DOHH2 (cell line): ENCODE measurements around the gene HERC2.
"Not testable (repeated sequence)": the region's sequence is repeated elsewhere in the genome, so short reads cannot be mapped to it uniquely, and the experiment has no call there.

Experiments
- H3F3A ChIP-seq: fragments of 200-600 bp; sonication (generic), shearing (Covaris generic); 2 replicates; pipeline ENCODE4 v1.6.0; 2016; ENCODE audit warnings: antibody characterized with exemption, mild to moderate bottlenecking; ENCODE audit not compliant: control insufficient read depth, insufficient read depth
- H3K27ac ChIP-seq: fragments of 200-600 bp; sonication (generic); 2 replicates; pipeline ENCODE4 v1.5.1; 2014; ENCODE audit warnings: low read depth, mild to moderate bottlenecking, low read length, moderate library complexity
- H3K27me3 ChIP-seq: fragments of 200-600 bp; sonication (generic); 2 replicates; pipeline ENCODE4 v1.6.1; 2014; ENCODE audit warnings: mild to moderate bottlenecking, low read length, mixed read lengths; ENCODE audit not compliant: control insufficient read depth
- H3K36me3 ChIP-seq: fragments of 200-600 bp; sonication (generic); 2 replicates; pipeline ENCODE4 v1.6.1; 2014; ENCODE audit warnings: mild to moderate bottlenecking, low read length, moderate library complexity, mixed read lengths; ENCODE audit not compliant: control insufficient read depth
- H3K4me1 ChIP-seq: fragments of 200-600 bp; sonication (generic); 2 replicates; pipeline ENCODE4 v1.6.1; 2014; ENCODE audit warnings: mild to moderate bottlenecking, low read length, mixed read lengths; ENCODE audit not compliant: control insufficient read depth
- H3K4me2 ChIP-seq: fragments of 200-600 bp; sonication (generic); 2 replicates; pipeline ENCODE4 v1.6.0; 2014; ENCODE audit warnings: mild to moderate bottlenecking, low read length, moderate library complexity
- H3K4me3 ChIP-seq: fragments of 200-600 bp; sonication (generic); 2 replicates; pipeline ENCODE4 v1.5.1; 2014; ENCODE audit warnings: mild to moderate bottlenecking, low read length, mixed read lengths
- H3K79me2 ChIP-seq: fragments of 200-600 bp; sonication (generic); 2 replicates; pipeline ENCODE4 v1.6.1; 2014; ENCODE audit warnings: mild to moderate bottlenecking, low read length, mixed read lengths; ENCODE audit not compliant: control insufficient read depth
- H3K9me2 ChIP-seq: fragments of 200-600 bp; sonication (generic); replicated peaks from 2 replicates; pipeline ENCODE4 v1.6.1; 2014; ENCODE audit warnings: mild to moderate bottlenecking, low read length, mixed read lengths; ENCODE audit not compliant: control insufficient read depth
- H3K9me3 ChIP-seq: fragments of 200-600 bp; sonication (generic); 2 replicates; pipeline ENCODE4 v1.6.1; 2014; ENCODE audit warnings: antibody characterized with exemption, low read length, mixed read lengths; ENCODE audit not compliant: control insufficient read depth, insufficient read depth
- H4K20me1 ChIP-seq: fragments of 200-600 bp; sonication (generic); 2 replicates; pipeline ENCODE4 v1.6.0; 2014; ENCODE audit warnings: low read depth, mild to moderate bottlenecking, antibody characterized with exemption, low read length, moderate library complexity; ENCODE audit not compliant: control insufficient read depth, insufficient read depth
- CTCF ChIP-seq: fragments of 200-600 bp; sonication (generic); IDR thresholded peaks from one replicate; pipeline ENCODE4 v1.5.1; 2014; ENCODE audit warnings: antibody characterized with exemption, mild to moderate bottlenecking, low read depth, low read length; ENCODE audit not compliant: poor library complexity, severe bottlenecking
- EZH2phosphoT487 ChIP-seq: fragments of 200-600 bp; sonication (generic); IDR thresholded peaks from 2 replicates; pipeline ENCODE4 v1.6.1; 2017; ENCODE audit warnings: borderline replicate concordance, mild to moderate bottlenecking, antibody characterized with exemption, low read length, moderate library complexity, mixed read lengths

Gene HERC2

GRCh38 chr15:28231743-28232142 lies 90.2 kb downstream of the HERC2 start:
- not testable (repeated sequence) for H3K9me3 ChIP-seq, H3F3A ChIP-seq, H3K27me3 ChIP-seq, H3K79me2 ChIP-seq, H3K4me1 ChIP-seq, H3K4me2 ChIP-seq, H3K4me3 ChIP-seq, H3K27ac ChIP-seq, H4K20me1 ChIP-seq, H3K9me2 ChIP-seq
- peaks cover 16% of the 10 kb centered on the region for H3K36me3 ChIP-seq

GRCh38 chr15:28231336-28231735 lies 90.6 kb downstream of the HERC2 start:
- H3K4me3 ChIP-seq, H3K4me2 ChIP-seq, H3K9me2 ChIP-seq, H3K4me1 ChIP-seq, H3K9me3 ChIP-seq, H3F3A ChIP-seq, H3K27ac ChIP-seq, H4K20me1 ChIP-seq, H3K27me3 ChIP-seq, H3K79me2 ChIP-seq: not testable (repeated sequence)
- peaks cover 19% of the 10 kb centered on the region for H3K36me3 ChIP-seq

GRCh38 chr15:28228990-28229640 lies 92.9 kb downstream of the HERC2 start:
- not testable (repeated sequence) for H3K27ac ChIP-seq, H3K4me3 ChIP-seq, H3K79me2 ChIP-seq, H3F3A ChIP-seq, H3K27me3 ChIP-seq, H3K9me3 ChIP-seq, H4K20me1 ChIP-seq, H3K9me2 ChIP-seq, H3K4me1 ChIP-seq, H3K4me2 ChIP-seq
- peaks cover 14% of the 10 kb centered on the region for H3K36me3 ChIP-seq

GRCh38 chr15:28228096-28228495 lies 93.9 kb downstream of the HERC2 start:
- Histone ChIP-seq H3K27ac (no peak overlapping the region), H3K4me1 (no peaks in the 10 kb centered on the region), H3K79me2 (no peaks in the 10 kb centered on the region), H3F3A (no peaks in the 10 kb centered on the region), H3K4me2 (no peak overlapping the region), H3K4me3 (no peak overlapping the region), H3K36me3 (peaks cover 14% of the 10 kb centered on the region), H3K9me2 (no peaks in the 10 kb centered on the region), H3K9me3 (no peaks in the 10 kb centered on the region), H4K20me1 (no peaks in the 10 kb centered on the region), H3K27me3 (no peaks in the 10 kb centered on the region)
- TF ChIP-seq CTCF, result no peak
- no peak for TF ChIP-seq EZH2phosphoT487

- not testable (repeated sequence) for H3K4me3 ChIP-seq, H3F3A ChIP-seq, H3K4me1 ChIP-seq, H3K27me3 ChIP-seq, H3K4me2 ChIP-seq, H3K9me3 ChIP-seq, H3K27ac ChIP-seq, H4K20me1 ChIP-seq, H3K79me2 ChIP-seq, H3K9me2 ChIP-seq
- peaks cover 11% of the 10 kb centered on the region for H3K36me3 ChIP-seq
Observed at GRCh38 chr15:28227303-28227702, 94.7 kb downstream of the HERC2 start.

GRCh38 chr15:28222612-28223011 lies 99.4 kb downstream of the HERC2 start:
- H3K36me3 ChIP-seq, result peaks cover 21% of the 10 kb centered on the region

GRCh38 chr15:28221696-28222095 lies 100.3 kb downstream of the HERC2 start:
- not testable (repeated sequence) for H3K4me2 ChIP-seq, H3K9me2 ChIP-seq, H3F3A ChIP-seq, H3K27ac ChIP-seq, H3K27me3 ChIP-seq, H3K9me3 ChIP-seq, H4K20me1 ChIP-seq, H3K79me2 ChIP-seq, H3K4me3 ChIP-seq, H3K4me1 ChIP-seq
- H3K36me3 ChIP-seq, result peaks cover 21% of the 10 kb centered on the region

More at GRCh38 chr15:28222612-28223011, 99.4 kb downstream of the HERC2 start:
- not testable (repeated sequence) for H3K79me2 ChIP-seq, H4K20me1 ChIP-seq, H3K9me3 ChIP-seq, H3K27ac ChIP-seq, H3K4me2 ChIP-seq, H3F3A ChIP-seq, H3K4me3 ChIP-seq, H3K27me3 ChIP-seq, H3K9me2 ChIP-seq, H3K4me1 ChIP-seq
